CD4-positive, alpha-beta T cell treated with Interleukin-6 for 4 hours (primary cell): Measurements from ENCODE around the gene FRRS1L.

ENCODE experiments used
- DNase-seq: peaks from one replicate; pipeline ENCODE4 v3.0.0-alpha.2; 2020; ENCODE audit warnings: mixed read lengths

The FRRS1L gene

GRCh38 chr9:109176386-109176785 lies 9.3 kb upstream of the FRRS1L start:
- no peak for DNase-seq

GRCh38 chr9:109172935-109173334 lies 5.9 kb upstream of the FRRS1L start:
- DNase-seq, result no peak

- no peak for DNase-seq
Observed at GRCh38 chr9:109171926-109172325, 4.9 kb upstream of the FRRS1L start.

- DNase-seq, result no peak
Observed at GRCh38 chr9:109168170-109168569, 1.1 kb upstream of the FRRS1L start.

- no peak for DNase-seq
Observed at GRCh38 chr9:109167716-109168115, 667 bp upstream of the FRRS1L start.

- no peak for DNase-seq
Observed at GRCh38 chr9:109166171-109166770, 778 bp downstream of the FRRS1L start.

- DNase-seq, result no peak
Observed at GRCh38 chr9:109164042-109164441, 3.0 kb downstream of the FRRS1L start.

- DNase-seq, result no peak
Observed at GRCh38 chr9:109163194-109163593, 3.9 kb downstream of the FRRS1L start.

- no peak for DNase-seq
Observed at GRCh38 chr9:109162677-109163076, 4.4 kb downstream of the FRRS1L start.

GRCh38 chr9:109161471-109161870 lies 5.6 kb downstream of the FRRS1L start:
- DNase-seq, result no peak

GRCh38 chr9:109159583-109159982 lies 7.5 kb downstream of the FRRS1L start:
- DNase-seq, result no peak

GRCh38 chr9:109158651-109159050 lies 8.4 kb downstream of the FRRS1L start:
- DNase-seq, result no peak

GRCh38 chr9:109156708-109157107 lies 10.3 kb downstream of the FRRS1L start:
- no peak for DNase-seq

GRCh38 chr9:109150925-109151545 lies 16.0 kb downstream of the FRRS1L start:
- no peak for DNase-seq

GRCh38 chr9:109149722-109150121 lies 17.3 kb downstream of the FRRS1L start:
- DNase-seq, result no peak

- DNase-seq, result no peak
Observed at GRCh38 chr9:109149089-109149488, 18.0 kb downstream of the FRRS1L start.

- no peak for DNase-seq
Observed at GRCh38 chr9:109145051-109145450, 22.0 kb downstream of the FRRS1L start.

- no peak for DNase-seq
Observed at GRCh38 chr9:109143881-109144562, 23.0 kb downstream of the FRRS1L start.

- DNase-seq, result no peak
Observed at GRCh38 chr9:109141375-109141774, 25.7 kb downstream of the FRRS1L start.

GRCh38 chr9:109139851-109140250 lies 27.2 kb downstream of the FRRS1L start:
- no peak for DNase-seq

- DNase-seq, result no peak
Observed at GRCh38 chr9:109138421-109138820, 28.6 kb downstream of the FRRS1L start.

GRCh38 chr9:109134167-109134578 lies 32.9 kb downstream of the FRRS1L start:
- no peak for DNase-seq

- DNase-seq, result no peak
Observed at GRCh38 chr9:109133533-109133932, 33.5 kb downstream of the FRRS1L start.

- DNase-seq, result no peak
Observed at GRCh38 chr9:109132567-109133021, 34.5 kb downstream of the FRRS1L start.
